ENCODE data around the gene ZNF641. TPM values are rescaled to one million over a fixed set of nuclear protein-coding genes. Genes with fewer than 3 reads are reported as not detected.

ZNF641 gene
- polyA plus RNA-seq, 1 experiment = 6.6 TPM

- H3K4me3 ChIP-seq (ENCODE audit: low read depth, low read length) = no peak overlapping the region
- ChIA-PET POLR2A (no interaction called here), CTCF (no interaction called here)
- no peak for TF ChIP-seq CTCF (IDR thresholded peaks at IDR 0.05; ENCODE audit: low read depth, low read length)
- no peak overlapping the region for H3K27ac ChIP-seq (ENCODE audit: low read depth, low read length)
- DNase-seq (ENCODE audit: low read depth, low spot score) = no peak
- no peaks in the 10 kb centered on the region for H3K9me3 ChIP-seq (ENCODE audit: control insufficient read depth, insufficient read depth, low read length)
- peaks cover 7% of the 10 kb centered on the region for H3K27me3 ChIP-seq (ENCODE audit: control insufficient read depth, insufficient read depth, low read length)
Measured at GRCh38 chr12:48361664-48362339, 11.1 kb upstream of the ZNF641 start.

GRCh38 chr12:48358937-48359513 lies 8.3 kb upstream of the ZNF641 start:
- H3K4me3 ChIP-seq (ENCODE audit: low read depth, low read length) = no peak overlapping the region
- peaks cover 14% of the 10 kb centered on the region for H3K27me3 ChIP-seq (ENCODE audit: control insufficient read depth, insufficient read depth, low read length)
- no peak for DNase-seq (ENCODE audit: low read depth, low spot score)
- ChIA-PET CTCF (no interaction called here), POLR2A (no interaction called here)
- no peak overlapping the region for H3K27ac ChIP-seq (ENCODE audit: low read depth, low read length)
- no peaks in the 10 kb centered on the region for H3K9me3 ChIP-seq (ENCODE audit: control insufficient read depth, insufficient read depth, low read length)
- no peak for TF ChIP-seq CTCF (IDR thresholded peaks at IDR 0.05; ENCODE audit: low read depth, low read length)

GRCh38 chr12:48356041-48356768 lies 5.5 kb upstream of the ZNF641 start:
- H3K4me3 ChIP-seq (ENCODE audit: low read depth, low read length) = no peak overlapping the region
- DNase-seq (ENCODE audit: low read depth, low spot score) = no peak
- ChIA-PET CTCF (no interaction called here), POLR2A (no interaction called here)
- H3K9me3 ChIP-seq (ENCODE audit: control insufficient read depth, insufficient read depth, low read length) = no peaks in the 10 kb centered on the region
- H3K27ac ChIP-seq (ENCODE audit: low read depth, low read length) = no peak overlapping the region
- TF ChIP-seq CTCF (IDR thresholded peaks at IDR 0.05; ENCODE audit: low read depth, low read length) = no peak
- H3K27me3 ChIP-seq (ENCODE audit: control insufficient read depth, insufficient read depth, low read length) = peaks cover 14% of the 10 kb centered on the region

- H3K27me3 ChIP-seq (ENCODE audit: control insufficient read depth, insufficient read depth, low read length) = peaks cover 10% of the 10 kb centered on the region
Measured at GRCh38 chr12:48352157-48352760, 1.5 kb upstream of the ZNF641 start.

More at GRCh38 chr12:48352157-48352760, 1.5 kb upstream of the ZNF641 start:
- Histone ChIP-seq H3K4me3 (ENCODE audit: low read depth, low read length) (no peak overlapping the region), H3K27ac (ENCODE audit: low read depth, low read length) (no peak overlapping the region), H3K9me3 (ENCODE audit: control insufficient read depth, insufficient read depth, low read length) (no peaks in the 10 kb centered on the region)
- ChIA-PET POLR2A (no interaction called here), CTCF (interaction anchor here (0.7 kb wide), 1 partner anchor 295 kb away, joined by 4 read pairs; no protein-coding TSS in a partner anchor)
- TF ChIP-seq CTCF (IDR thresholded peaks at IDR 0.05; ENCODE audit: low read depth, low read length) = no peak
- no peak for DNase-seq (ENCODE audit: low read depth, low spot score)
